K562 (cell line): ENCODE measurements around the gene STX1A. TPM values are rescaled to one million over a fixed set of nuclear protein-coding genes. Genes with fewer than 3 reads are reported as not detected.
"Not testable (repeated sequence)": the region's sequence is repeated elsewhere in the genome, so short reads cannot be mapped to it uniquely, and the experiment has no call there.

ENCODE experiments used
- ATAC-seq: fragments of 200-7000 bp; cut with Tn5 transposase; 3 replicates; pipeline ENCODE4 v1.9.1; 2020; ENCODE audit warnings: moderate library complexity
- BruUV-seq: library from RNA; stranded (reverse); fragments of 400-500 nt; replicated peaks from 2 replicates; lab custom pipeline; 2021; lab: Mats Ljungman, UMichigan
- CTCF ChIA-PET: fragments of 300-600 bp; formaldehyde crosslinking; extraction: SDS; loops from one replicate; lab custom pipeline; 2021; ENCODE audit warnings: low intra/inter-chr PET ratio; lab: Yijun Ruan, JAX
- POLR2A ChIA-PET: fragments of 300-600, 350-650 bp; sonication (Branson Sonifier 250); formaldehyde crosslinking; extraction: SDS; loops from one replicate; lab custom pipeline; 2021; ENCODE audit warnings: antibody characterized with exemption, inconsistent platforms; lab: Yijun Ruan, JAX
- DNase-seq, 4 experiments: peaks; one replicate each; pipeline versions ENCODE4 v3.0.0 to v3.0.0-alpha.2; 2011 to 2018; ENCODE audit warnings: low spot score in 3 of 4, mixed read lengths in 3 of 4; ENCODE audit errors: extremely low read depth in 1 of 4
- FAIRE-seq: peaks from 2 replicates; lab custom pipeline; 2011; peaks lifted over from hg19 to GRCh38; lab: Jason Lieb, UNC
- H2AFZ ChIP-seq: 2 replicates; pipeline ENCODE4 v1.6.0; 2011; ENCODE audit warnings: low read depth, low read length, control low read depth, inconsistent platforms
- H3K27ac ChIP-seq: fragments of 200-600 bp; 3 replicates; pipeline ENCODE4 v1.8.0; 2011; ENCODE audit warnings: low read depth, mild to moderate bottlenecking, control low read depth, inconsistent platforms, low read length, moderate library complexity, mixed read lengths; ENCODE audit errors: extremely low read depth
- H3K27me3 ChIP-seq, 2 experiments: fragments of 300-600 bp in 1 of 2; 2 replicates in 1 of 2; 3 replicates in 1 of 2; pipeline versions ENCODE4 v1.6.0 to v1.8.0; 2011; ENCODE audit warnings: inconsistent platforms in 2 of 2, low read length in 2 of 2, mild to moderate bottlenecking in 1 of 2, mixed read lengths in 1 of 2, moderate library complexity in 1 of 2; ENCODE audit not compliant: control insufficient read depth in 2 of 2, insufficient read depth in 2 of 2
- H3K36me3 ChIP-seq: fragments of 300-600 bp; 3 replicates; pipeline ENCODE4 v1.8.0; 2011; ENCODE audit warnings: mild to moderate bottlenecking, low read length, inconsistent platforms; ENCODE audit not compliant: control insufficient read depth, insufficient read depth
- H3K4me1 ChIP-seq, 2 experiments: fragments of 200-600 bp in 1 of 2; replicated peaks in 1 of 2; 2 replicates in 1 of 2; 3 replicates in 1 of 2; pipeline versions ENCODE4 v1.5.1 to v1.8.0; 2011; ENCODE audit warnings: inconsistent platforms in 2 of 2, low read length in 2 of 2, mild to moderate bottlenecking in 1 of 2, mixed read lengths in 1 of 2, moderate library complexity in 1 of 2; ENCODE audit not compliant: control insufficient read depth in 2 of 2, insufficient read depth in 2 of 2
- H3K4me2 ChIP-seq: 2 replicates; pipeline ENCODE4 v1.6.1; 2011; ENCODE audit warnings: low read length, control low read depth, inconsistent platforms, mixed read lengths; ENCODE audit not compliant: insufficient read depth
- H3K4me3 ChIP-seq: fragments of 200-600 bp; sonication (generic), shearing (Covaris generic); 2 replicates; pipeline ENCODE4 v1.5.1; 2016; ENCODE audit warnings: control low read depth, inconsistent platforms
- H3K79me2 ChIP-seq: fragments of 200-600 bp; 3 replicates; pipeline ENCODE4 v1.8.0; 2011; ENCODE audit warnings: low read length, inconsistent platforms; ENCODE audit not compliant: control insufficient read depth, insufficient read depth
- H3K9ac ChIP-seq, 2 experiments: 2 replicates each; pipeline versions ENCODE4 v1.6.0 to v1.6.1; 2011; ENCODE audit warnings: low read depth in 2 of 2, low read length in 2 of 2, control low read depth in 1 of 2, inconsistent platforms in 1 of 2, mild to moderate bottlenecking in 1 of 2, mixed read lengths in 1 of 2; ENCODE audit not compliant: insufficient read depth in 1 of 2
- H3K9me1 ChIP-seq: one replicate; pipeline ENCODE4 v1.6.0; 2011; ENCODE audit warnings: inconsistent platforms, mild to moderate bottlenecking, low read length, moderate library complexity; ENCODE audit not compliant: control insufficient read depth, insufficient read depth
- H3K9me3 ChIP-seq: replicated peaks from 2 replicates; pipeline ENCODE4 v1.5.1; 2011; ENCODE audit warnings: low read depth, low read length, inconsistent platforms; ENCODE audit not compliant: control insufficient read depth, insufficient read depth
- H4K20me1 ChIP-seq: replicated peaks from 2 replicates; pipeline ENCODE4 v1.6.1; 2011; ENCODE audit warnings: low read length, inconsistent platforms, mixed read lengths; ENCODE audit not compliant: control insufficient read depth, insufficient read depth
- EHMT2 ChIP-seq: fragments of 450-650 bp; IDR thresholded peaks from 2 replicates; pipeline ENCODE4 v1.6.1; 2018; ENCODE audit warnings: antibody characterized with exemption
- FIP1L1 ChIP-seq: fragments of 200-400 bp; formaldehyde crosslinking; IDR thresholded peaks from 2 replicates; pipeline ENCODE4 v1.6.1; 2018; ENCODE audit warnings: mild to moderate bottlenecking, low read depth, low read length; ENCODE audit not compliant: poor library complexity, severe bottlenecking
- HDAC1 ChIP-seq, 2 experiments: fragments of 450-650 bp; IDR thresholded peaks; 2 replicates each; pipeline ENCODE4 v1.6.1; 2016 to 2017; ENCODE audit warnings: inconsistent platforms in 1 of 2, mild to moderate bottlenecking in 1 of 2, moderate library complexity in 1 of 2
- HLTF ChIP-seq: fragments of 450-650 bp; IDR thresholded peaks from 2 replicates; pipeline ENCODE4 v1.6.1; 2016
- HNRNPUL1 ChIP-seq: fragments of 200-400 bp; formaldehyde crosslinking; IDR thresholded peaks from 2 replicates; pipeline ENCODE4 v1.6.1; 2017; ENCODE audit warnings: low read length
- KDM1A ChIP-seq, 2 experiments: fragments of 450-650 bp; IDR thresholded peaks; 2 replicates each; pipeline ENCODE4 v1.6.1; 2016; ENCODE audit warnings: mild to moderate bottlenecking in 2 of 2
- LCOR ChIP-seq: sonication (generic); formaldehyde crosslinking; IDR thresholded peaks from 2 replicates; pipeline ENCODE4 v1.8.0; 2022; ENCODE audit warnings: mild to moderate bottlenecking, missing genetic modification reagents
- NCOA1 ChIP-seq: fragments of 450-650 bp; IDR thresholded peaks from 2 replicates; pipeline ENCODE4 v1.6.1; 2016; ENCODE audit warnings: low read depth
- NCOA6 ChIP-seq: fragments of 450-650 bp; IDR thresholded peaks from 2 replicates; pipeline ENCODE4 v1.6.1; 2017; ENCODE audit warnings: mild to moderate bottlenecking
- NFE2 ChIP-seq: IDR thresholded peaks from 2 replicates; pipeline ENCODE4 v1.6.1; 2014; ENCODE audit warnings: antibody characterized with exemption, low read depth
- NFIC ChIP-seq: fragments of 450-650 bp; IDR thresholded peaks from 2 replicates; pipeline ENCODE4 v1.6.1; 2017; ENCODE audit warnings: mild to moderate bottlenecking, inconsistent platforms
- PHF21A ChIP-seq: fragments of 450-650 bp; IDR thresholded peaks from 2 replicates; pipeline ENCODE4 v1.6.1; 2017; ENCODE audit warnings: low read depth, borderline replicate concordance
- RBFOX2 ChIP-seq: fragments of 200-400 bp; formaldehyde crosslinking; IDR thresholded peaks from 2 replicates; pipeline ENCODE4 v1.6.1; 2017; ENCODE audit warnings: low read depth, mild to moderate bottlenecking, low read length, moderate library complexity
- SMAD3 ChIP-seq: fragments of 450-650 bp; formaldehyde crosslinking; conservative IDR thresholded peaks from 2 replicates; pipeline ENCODE4 v1.4.0; 2020; ENCODE audit warnings: mild to moderate bottlenecking
- ZBTB7A ChIP-seq: IDR thresholded peaks from 2 replicates; pipeline ENCODE4 v1.6.1; 2011; ENCODE audit warnings: low read depth, mild to moderate bottlenecking, low read length, moderate library complexity, borderline replicate concordance; ENCODE audit not compliant: control insufficient read depth
- ZNF124 ChIP-seq: sonication (generic); formaldehyde crosslinking; IDR thresholded peaks from 2 replicates; pipeline ENCODE4 v1.8.1; 2022; ENCODE audit warnings: missing genetic modification reagents
- ZNF239 ChIP-seq: fragments of 250-450 bp; sonication (Bioruptor Pico); IDR thresholded peaks from 2 replicates; pipeline ENCODE4 v1.4.0; 2020; ENCODE audit warnings: mild to moderate bottlenecking
- ZNF408 ChIP-seq: fragments of 250-450 bp; sonication (Bioruptor Pico); IDR thresholded peaks from 2 replicates; pipeline ENCODE4 v1.4.0; 2020; ENCODE audit warnings: low read depth, mild to moderate bottlenecking, moderate library complexity
- WGBS: fragments of 100-300 bp; shearing (Covaris generic); methylation state at CpG from one replicate; pipeline ENCODE4 v1.1.6; 2016; ENCODE audit warnings: low coverage, mixed read lengths; ENCODE audit not compliant: insufficient coverage; ENCODE audit errors: missing lambda C conversion rate; 5-methylcytosine and 5-hydroxymethylcytosine counted together
- in situ Hi-C: fragments of 300-500 bp; cut with MboI; formaldehyde crosslinking; loops from 4 replicates; pipeline ENCODE4 v1.15.0; 2018; ENCODE audit warnings: inconsistent platforms, mixed read lengths
- intact Hi-C: fragments of 100-400 bp; cut with micrococcal nuclease; formaldehyde crosslinking; loops from 2 replicates; pipeline ENCODE4 v1.14.2; 2022
- polyA plus RNA-seq, 8 experiments: library from polyadenylated mRNA; depleted of rRNA in 4 of 8; stranded (reverse) in 5 of 8; unstranded in 3 of 8; fragments of >200 nt; fragmentation: Nextera tagmentation in 2 of 8; fragmentation: Illumina TruSeq in 1 of 8; extraction: Ambion mirVana in 2 of 8; extraction: Trizol in 1 of 8; gene quantifications; 2 replicates each; pipeline versions ENCODE4 v1.2.1 to v1.2.3, GENCODE V29; 2011 to 2014; ENCODE audit warnings: inconsistent platforms in 1 of 8, missing spikeins in 1 of 8
- total RNA-seq, 7 experiments: library from RNA; depleted of rRNA in 6 of 7; stranded (reverse); fragments of >200 nt in 6 of 7; fragmentation: Illumina TruSeq in 2 of 7; extraction: Trizol in 2 of 7; gene quantifications; 2 replicates each; pipeline versions ENCODE4 v1.2.1 to v1.2.3, GENCODE V29; 2011 to 2021; ENCODE audit warnings: low replicate concordance in 1 of 7
- TF ChIP-seq, protein P1 (sequence below): fragments of 450-650 bp; IDR thresholded peaks from 2 replicates; pipeline ENCODE4 v1.6.1; 2016; ENCODE audit warnings: missing biosample characterization, missing genetic modification characterization

STX1A gene
- total and polyA plus RNA-seq, 9 of the 15 experiments (the other 6 are each of a cell fraction or from before 2014, with no cell fraction given): 0.04 to 15.1 (median 6.3) TPM

DNA sequence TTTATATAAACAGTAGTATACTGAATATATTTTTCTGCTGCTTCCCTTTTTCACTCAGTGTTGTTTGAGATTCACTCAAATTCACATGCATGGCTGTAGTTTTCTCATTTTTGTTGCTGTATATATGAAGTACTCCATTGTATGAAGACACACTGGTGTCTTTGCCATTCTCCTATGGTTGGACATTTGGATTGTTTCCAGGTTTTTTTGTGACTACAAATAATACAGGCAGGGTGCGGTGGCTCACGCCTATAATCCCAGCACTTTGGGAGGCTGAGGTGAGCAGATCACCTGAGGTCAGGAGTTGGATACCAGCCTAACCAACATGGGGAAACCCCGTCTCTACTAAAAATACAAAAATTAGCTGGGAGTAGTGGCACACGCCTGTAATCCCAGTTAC is 58.9 kb downstream of the STX1A start:
- H3K79me2 ChIP-seq, H3K27ac ChIP-seq, intact Hi-C loops, ATAC-seq, DNase-seq, H4K20me1 ChIP-seq, H3K9me3 ChIP-seq, H3K4me2 ChIP-seq, in situ Hi-C loops, H3K27me3 ChIP-seq, H3K4me3 ChIP-seq, CTCF ChIA-PET, BruUV-seq, POLR2A ChIA-PET, H3K9me1 ChIP-seq, FAIRE-seq, H3K36me3 ChIP-seq, H3K9ac ChIP-seq, H2AFZ ChIP-seq: not testable (repeated sequence)
- 13% methylated on average over 4 of the region's 4 CpGs for WGBS
- peak; percentile 36; the same call in 1 of the 2 replicates for TF ChIP-seq NFIC
- peaks cover 8 to 10% of the 10 kb centered on the region in 2 experiments; a peak in 4 of 5 replicates for H3K4me1 ChIP-seq

GRCh38 chr7:73659983-73660382 is 59.5 kb downstream of the STX1A start:
- intact Hi-C loops: no loop called here
- H3K36me3 ChIP-seq: no peaks in the 10 kb centered on the region
- no peaks in the 10 kb centered on the region for H4K20me1 ChIP-seq
- no peak for DNase-seq
- H3K9me1 ChIP-seq: no peaks in the 10 kb centered on the region
- no peak overlapping the region for H2AFZ ChIP-seq
- FAIRE-seq: no peak
- H3K9ac ChIP-seq: no peak overlapping the region; a peak in 1 of 4 replicates
- WGBS: 15% methylated on average over 8 of the region's 8 CpGs
- H3K27me3 ChIP-seq: peaks cover 5 to 6% of the 10 kb centered on the region in 2 experiments; a peak in 3 of 5 replicates
- H3K4me2 ChIP-seq: no peak overlapping the region
- H3K79me2 ChIP-seq: no peaks in the 10 kb centered on the region
- peaks cover 5% of the 10 kb centered on the region in 2 experiments; a peak in 4 of 5 replicates for H3K4me1 ChIP-seq
- H3K27ac ChIP-seq: no peak overlapping the region
- POLR2A ChIA-PET: interaction anchor here (0.5 to 0.9 kb wide), 2 partner anchors 13 to 31 kb away, joined by 3 to 5 read pairs; no protein-coding TSS in a partner anchor
- ATAC-seq: no peak
- BruUV-seq: no TSS peak
- CTCF ChIA-PET: no interaction called here
- peaks cover 12% of the 10 kb centered on the region for H3K9me3 ChIP-seq
- in situ Hi-C loops: no loop called here
- H3K4me3 ChIP-seq: no peak overlapping the region
- TF ChIP-seq SMAD3 (CRISPR knock-in tag): no peak
- no peak for TF ChIP-seq FIP1L1
- TF ChIP-seq EHMT2: 0 out of 2 replicates have a peak, but pooled peaks have one; percentile 12
- TF ChIP-seq ZBTB7A: no peak
- no peak for TF ChIP-seq HNRNPUL1
- no peak for TF ChIP-seq LCOR
- TF ChIP-seq PHF21A: 0 out of 2 replicates have a peak, but pooled peaks have one; percentile 31
- TF ChIP-seq ZNF124 (CRISPR knock-in tag): no peak
- 0 out of 2 replicates have a peak, but pooled peaks have one; percentile 15 for TF ChIP-seq HLTF
- TF ChIP-seq, protein P1, sequence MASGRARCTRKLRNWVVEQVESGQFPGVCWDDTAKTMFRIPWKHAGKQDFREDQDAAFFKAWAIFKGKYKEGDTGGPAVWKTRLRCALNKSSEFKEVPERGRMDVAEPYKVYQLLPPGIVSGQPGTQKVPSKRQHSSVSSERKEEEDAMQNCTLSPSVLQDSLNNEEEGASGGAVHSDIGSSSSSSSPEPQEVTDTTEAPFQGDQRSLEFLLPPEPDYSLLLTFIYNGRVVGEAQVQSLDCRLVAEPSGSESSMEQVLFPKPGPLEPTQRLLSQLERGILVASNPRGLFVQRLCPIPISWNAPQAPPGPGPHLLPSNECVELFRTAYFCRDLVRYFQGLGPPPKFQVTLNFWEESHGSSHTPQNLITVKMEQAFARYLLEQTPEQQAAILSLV (tag): no peak
- no peak for TF ChIP-seq RBFOX2
- 0 out of 4 replicates have a peak, but pooled peaks of 1 of the 2 experiments have one; percentile 44 for TF ChIP-seq HDAC1 (IDR thresholded peaks at IDR 0.05)
- TF ChIP-seq ZNF408: no peak
- TF ChIP-seq KDM1A (IDR thresholded peaks at IDR 0.05): peak; percentile 15 to 38; a peak in 2 of 4 replicates
- TF ChIP-seq NCOA6: no peak
- TF ChIP-seq NFE2: no peak
- no peak for TF ChIP-seq NCOA1
- no peak for TF ChIP-seq ZNF239
